Stimulated activated CD4-positive, alpha-beta T cell treated with anti-CD3 and anti-CD28 coated beads, Interleukin-12 subunit alpha, Interleukin-12 subunit beta, amount 100 ng/mL, for 48 hours (primary cell): Measurements from ENCODE around the gene LINGO3.

Experiments used
- DNase-seq, 3 donors: peaks; one replicate each; pipeline ENCODE4 v3.0.0-alpha.2; 2020; ENCODE audit warnings: low read depth in 2 of 3, low spot score in 1 of 3

The LINGO3 gene

GRCh38 chr19:2307518-2308012 is 389 bp downstream of the LINGO3 start:
- no peak for DNase-seq

- DNase-seq = no peak
These were observed 983 bp downstream of the LINGO3 start for GRCh38 chr19:2306971-2307370.

GRCh38 chr19:2306281-2306806 is 1.6 kb downstream of the LINGO3 start:
- no peak for DNase-seq

- DNase-seq = no peak
These were observed 2.3 kb downstream of the LINGO3 start for GRCh38 chr19:2305452-2306280.

- no peak for DNase-seq
These were observed 4.6 kb downstream of the LINGO3 start for GRCh38 chr19:2303211-2303798.

- no peak for DNase-seq
These were observed 5.4 kb downstream of the LINGO3 start for GRCh38 chr19:2302319-2303210.

- no peak for DNase-seq
These were observed 7.4 kb downstream of the LINGO3 start for GRCh38 chr19:2300533-2300932.

GRCh38 chr19:2296141-2296540 is 11.8 kb downstream of the LINGO3 start:
- no peak for DNase-seq

- no peak for DNase-seq
These were observed 13.1 kb downstream of the LINGO3 start for GRCh38 chr19:2294687-2295335.

GRCh38 chr19:2291185-2291751 is 16.7 kb downstream of the LINGO3 start:
- no peak for DNase-seq

- no peak for DNase-seq
These were observed 17.3 kb downstream of the LINGO3 start for GRCh38 chr19:2290441-2291184.

GRCh38 chr19:2289714-2290435 is 18.1 kb downstream of the LINGO3 start:
- DNase-seq = no peak

GRCh38 chr19:2288818-2289713 is 18.9 kb downstream of the LINGO3 start:
- DNase-seq = no peak

GRCh38 chr19:2288338-2288817 is 19.6 kb downstream of the LINGO3 start:
- no peak for DNase-seq

GRCh38 chr19:2287585-2288337 is 20.2 kb downstream of the LINGO3 start:
- no peak for DNase-seq

- DNase-seq = no peak
These were observed 21.4 kb downstream of the LINGO3 start for GRCh38 chr19:2286402-2287140.
